HG03108 (cell line): ENCODE data around the gene PCDHGA4.
A peak's percentile ranks its signal among the peaks of the same experiment; 100 is the strongest.
"Not testable (repeated sequence)": the region's sequence is repeated elsewhere in the genome, so short reads cannot be mapped to it uniquely, and the experiment has no call there.

Experiments
- ATAC-seq: cut with Tn5 transposase; IDR thresholded peaks from one replicate; pipeline ENCODE4 v1.9.1; 2021; ENCODE audit warnings: moderate library complexity; ENCODE audit not compliant: unreplicated experiment

PCDHGA4 gene

DNA sequence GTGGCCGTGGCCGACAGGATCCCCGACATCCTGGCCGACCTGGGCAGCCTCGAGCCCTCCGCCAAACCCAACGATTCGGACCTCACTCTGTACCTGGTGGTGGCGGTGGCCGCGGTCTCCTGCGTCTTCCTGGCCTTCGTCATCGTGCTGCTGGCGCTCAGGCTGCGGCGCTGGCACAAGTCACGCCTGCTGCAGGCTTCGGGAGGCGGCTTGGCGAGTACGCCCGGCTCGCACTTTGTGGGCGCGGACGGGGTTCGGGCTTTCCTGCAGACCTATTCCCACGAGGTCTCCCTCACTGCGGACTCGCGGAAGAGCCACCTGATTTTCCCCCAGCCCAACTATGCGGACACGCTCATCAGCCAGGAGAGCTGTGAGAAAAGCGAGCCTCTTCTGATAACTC, 8.8 kb upstream of the PCDHGA4 start:
- not testable (repeated sequence) for ATAC-seq

GRCh38 chr5:141349917-141350619, 4.8 kb upstream of the PCDHGA4 start, which contains the start of gene PCDHGB1:
Gene PCDHGB1, plus strand, starts transcription at chr5:141350099. Its CDS starts 162 bp downstream, at chr5:141350261.
- ATAC-seq, result no peak

DNA sequence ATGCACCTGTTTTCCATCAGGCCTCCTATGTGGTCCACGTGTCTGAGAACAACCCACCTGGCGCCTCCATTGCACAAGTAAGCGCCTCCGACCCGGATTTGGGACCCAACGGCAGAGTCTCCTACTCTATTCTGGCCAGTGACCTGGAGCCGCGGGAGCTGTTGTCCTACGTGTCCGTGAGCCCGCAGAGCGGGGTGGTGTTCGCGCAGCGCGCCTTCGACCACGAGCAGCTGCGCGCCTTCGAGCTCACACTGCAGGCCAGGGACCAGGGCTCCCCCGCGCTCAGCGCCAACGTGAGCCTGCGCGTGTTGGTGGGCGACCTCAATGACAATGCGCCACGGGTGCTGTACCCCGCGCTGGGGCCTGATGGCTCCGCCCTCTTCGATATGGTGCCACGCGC, 3.2 kb upstream of the PCDHGA4 start:
- no peak for ATAC-seq

- no peak for ATAC-seq
Measured at GRCh38 chr5:141355641-141356040, 820 bp downstream of the PCDHGA4 start.

DNA sequence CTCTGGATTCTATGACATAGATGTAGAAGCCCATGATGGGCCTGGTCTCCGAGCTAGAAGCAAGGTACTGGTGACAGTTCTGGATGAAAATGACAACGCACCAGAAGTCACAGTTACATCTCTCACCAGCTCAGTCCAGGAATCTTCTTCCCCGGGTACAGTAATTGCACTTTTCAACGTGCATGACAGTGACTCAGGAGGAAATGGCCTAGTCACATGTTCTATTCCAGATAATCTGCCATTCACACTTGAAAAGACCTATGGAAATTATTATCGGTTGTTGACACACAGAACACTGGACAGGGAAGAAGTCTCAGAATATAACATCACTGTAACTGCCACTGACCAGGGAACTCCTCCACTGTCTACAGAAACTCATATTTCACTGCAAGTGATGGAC, 1.3 kb downstream of the PCDHGA4 start:
- no peak for ATAC-seq

DNA sequence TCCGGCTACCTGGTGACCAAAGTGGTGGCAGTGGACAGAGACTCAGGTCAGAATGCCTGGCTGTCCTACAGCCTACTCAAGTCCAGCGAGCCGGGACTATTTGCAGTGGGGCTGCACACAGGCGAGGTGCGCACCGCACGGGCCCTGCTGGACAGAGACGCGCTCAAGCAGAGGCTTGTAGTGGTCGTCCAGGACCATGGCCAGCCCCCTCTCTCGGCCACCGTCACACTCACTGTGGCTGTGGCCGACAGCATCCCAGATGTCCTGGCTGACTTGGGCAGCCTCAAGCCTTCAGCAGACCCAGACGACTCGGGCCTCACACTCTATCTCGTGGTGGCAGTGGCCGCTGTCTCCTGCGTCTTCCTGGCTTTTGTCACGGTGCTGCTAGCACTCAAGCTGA, 2.1 kb downstream of the PCDHGA4 start:
- no peak for ATAC-seq

GRCh38 chr5:141359790-141360426, 5.1 kb downstream of the PCDHGA4 start, which contains the start of gene PCDHGB2:
Gene PCDHGB2, plus strand, starts transcription at chr5:141359994. Its CDS starts 142 bp downstream, at chr5:141360136.
- ATAC-seq, result no peak

GRCh38 chr5:141360685-141361084, 5.9 kb downstream of the PCDHGA4 start:
- no peak for ATAC-seq

GRCh38 chr5:141362719-141363118, 7.9 kb downstream of the PCDHGA4 start:
- ATAC-seq, result no peak

GRCh38 chr5:141363952-141364660, 9.3 kb downstream of the PCDHGA4 start, which contains the start of gene PCDHGA5:
Gene PCDHGA5, plus strand, starts transcription at chr5:141364162. Its CDS starts 169 bp downstream, at chr5:141364331.
- ATAC-seq, result no peak

DNA sequence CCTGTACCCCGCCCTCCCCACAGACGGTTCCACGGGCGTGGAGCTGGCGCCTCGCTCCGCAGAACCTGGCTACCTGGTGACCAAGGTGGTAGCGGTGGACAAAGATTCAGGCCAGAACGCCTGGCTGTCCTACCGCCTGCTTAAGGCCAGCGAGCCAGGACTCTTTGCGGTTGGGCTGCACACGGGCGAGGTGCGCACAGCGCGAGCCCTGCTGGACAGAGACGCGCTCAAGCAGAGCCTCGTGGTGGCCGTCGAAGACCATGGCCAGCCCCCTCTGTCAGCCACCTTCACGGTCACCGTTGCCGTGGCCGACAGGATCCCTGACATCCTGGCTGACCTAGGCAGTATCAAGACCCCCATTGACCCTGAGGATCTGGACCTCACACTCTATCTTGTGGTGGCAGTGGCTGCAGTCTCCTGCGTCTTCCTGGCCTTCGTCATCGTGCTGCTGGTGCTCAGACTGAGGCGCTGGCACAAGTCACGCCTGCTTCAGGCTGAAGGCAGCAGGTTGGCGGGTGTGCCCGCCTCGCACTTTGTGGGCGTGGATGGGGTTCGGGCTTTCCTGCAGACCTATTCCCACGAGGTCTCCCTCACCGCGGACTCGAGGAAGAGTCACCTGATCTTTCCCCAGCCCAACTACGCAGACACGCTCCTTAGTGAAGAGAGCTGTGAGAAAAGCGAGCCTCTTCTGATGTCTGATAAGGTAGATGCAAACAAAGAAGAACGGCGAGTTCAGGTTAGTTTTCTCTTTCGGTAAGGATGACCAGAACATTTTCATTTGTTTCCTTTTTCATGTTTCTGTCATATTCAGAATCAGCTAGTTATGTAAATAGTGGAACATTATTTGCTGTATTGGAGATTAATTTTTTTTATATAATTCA, 11.4 kb downstream of the PCDHGA4 start:
- no peak for ATAC-seq

- ATAC-seq, result peak; percentile 82
Measured at GRCh38 chr5:141369994-141370848, 15.4 kb downstream of the PCDHGA4 start, which contains the start of gene PCDHGB3. Gene PCDHGB3, plus strand, starts transcription at chr5:141370242. Its CDS starts 153 bp downstream, at chr5:141370395.

DNA sequence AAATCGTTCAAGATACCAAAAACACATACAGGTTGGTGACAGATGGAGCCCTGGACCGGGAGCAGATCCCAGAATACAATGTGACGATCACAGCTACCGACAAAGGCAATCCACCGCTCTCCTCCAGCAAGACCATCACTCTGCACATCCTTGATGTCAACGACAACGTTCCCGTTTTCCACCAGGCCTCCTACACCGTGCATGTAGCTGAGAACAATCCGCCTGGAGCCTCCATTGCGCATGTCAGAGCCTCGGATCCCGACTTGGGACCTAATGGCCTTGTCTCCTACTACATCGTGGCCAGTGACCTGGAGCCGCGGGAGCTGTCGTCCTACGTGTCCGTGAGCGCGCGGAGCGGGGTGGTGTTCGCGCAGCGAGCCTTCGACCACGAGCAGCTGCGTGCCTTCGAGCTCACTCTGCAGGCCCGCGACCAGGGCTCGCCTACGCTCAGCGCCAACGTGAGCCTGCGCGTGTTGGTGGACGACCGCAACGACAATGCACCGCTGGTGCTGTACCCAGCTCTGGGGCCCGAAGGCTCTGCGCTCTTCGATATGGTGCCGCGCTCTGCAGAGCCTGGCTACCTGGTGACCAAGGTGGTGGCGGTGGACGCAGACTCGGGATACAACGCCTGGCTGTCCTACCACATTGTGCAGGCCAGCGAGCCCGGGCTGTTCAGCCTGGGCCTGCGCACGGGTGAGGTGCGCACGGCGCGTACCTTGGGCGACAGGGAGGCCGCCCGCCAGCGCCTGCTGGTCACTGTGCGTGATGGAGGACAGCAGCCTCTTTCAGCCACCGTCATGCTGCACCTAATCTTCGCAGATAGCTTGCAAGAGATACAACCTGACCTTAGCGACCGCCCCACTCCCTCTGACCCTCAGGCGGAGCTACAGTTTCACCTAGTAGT, 17.0 kb downstream of the PCDHGA4 start:
- no peak for ATAC-seq

DNA sequence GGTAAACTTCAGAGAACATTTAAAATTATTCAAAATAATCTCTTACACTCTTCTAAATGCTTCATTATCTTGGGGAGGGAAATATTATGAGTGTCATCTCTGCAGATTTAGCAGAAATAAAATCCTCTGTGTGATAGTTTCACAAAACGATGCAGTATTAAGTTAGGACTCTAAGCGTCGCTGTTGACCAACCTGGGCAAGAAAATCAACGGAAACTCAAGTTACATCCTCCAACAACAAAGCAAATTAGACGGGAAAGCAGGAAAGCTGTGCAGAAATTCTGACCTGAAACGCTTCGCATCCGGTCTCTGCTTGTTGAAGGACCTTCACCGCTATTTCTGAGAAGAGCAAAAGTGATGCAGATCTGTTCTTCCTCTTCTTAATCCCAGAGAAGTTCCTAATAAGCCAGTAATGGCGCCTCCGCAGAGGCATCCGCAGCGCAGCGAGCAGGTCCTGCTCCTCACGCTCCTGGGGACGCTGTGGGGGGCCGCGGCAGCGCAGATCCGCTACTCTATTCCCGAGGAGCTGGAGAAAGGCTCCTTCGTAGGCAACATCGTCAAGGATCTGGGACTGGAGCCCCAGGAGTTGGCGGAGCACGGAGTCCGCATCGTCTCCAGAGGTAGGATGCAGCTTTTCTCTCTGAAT, 19.0 kb downstream of the PCDHGA4 start, which contains the start of gene PCDHGA6:
Gene PCDHGA6, plus strand, starts transcription at position 219 of the 645 bp plus-strand sequence. Its CDS starts 193 bp downstream, at position 412.
- ATAC-seq, result no peak

DNA sequence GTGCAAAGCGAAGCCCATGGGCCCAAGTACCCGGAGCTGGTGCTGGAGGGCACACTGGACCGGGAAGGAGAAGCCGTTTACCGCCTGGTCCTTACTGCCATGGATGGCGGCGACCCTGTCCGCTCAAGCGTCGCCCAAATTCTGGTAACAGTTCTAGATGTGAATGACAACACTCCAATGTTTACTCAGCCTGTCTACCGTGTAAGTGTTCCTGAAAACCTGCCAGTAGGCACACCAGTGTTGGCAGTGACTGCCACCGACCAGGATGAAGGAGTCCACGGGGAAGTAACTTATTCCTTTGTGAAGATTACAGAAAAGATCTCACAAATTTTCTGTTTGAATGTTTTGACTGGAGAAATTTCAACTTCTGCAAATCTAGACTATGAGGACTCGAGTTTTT, 19.8 kb downstream of the PCDHGA4 start:
- ATAC-seq, result no peak

GRCh38 chr5:141375444-141376155, 20.8 kb downstream of the PCDHGA4 start:
- ATAC-seq, result not testable (repeated sequence)
